Activated naive CD8-positive, alpha-beta T cell treated with anti-CD3 and anti-CD28 coated beads for 36 hours (primary cell): ENCODE measurements around the gene IQCM. TPM values are rescaled to one million over a fixed set of nuclear protein-coding genes. Genes with fewer than 3 reads are reported as not detected.
"Not testable (repeated sequence)": the region's sequence is repeated elsewhere in the genome, so short reads cannot be mapped to it uniquely, and the experiment has no call there.

Source experiments
- DNase-seq: peaks from one replicate; pipeline ENCODE4 v3.0.0; 2021
- H3K27ac Mint-ChIP-seq: one replicate; pipeline ENCODE4 v1.8.0; 2022; ENCODE audit warnings: mild to moderate bottlenecking, moderate library complexity, mixed read lengths
- H3K27me3 Mint-ChIP-seq: one replicate; pipeline ENCODE4 v1.8.0; 2022; ENCODE audit warnings: mild to moderate bottlenecking, mixed read lengths
- H3K36me3 Mint-ChIP-seq: one replicate; pipeline ENCODE4 v1.8.0; 2021; ENCODE audit warnings: mild to moderate bottlenecking, mixed read lengths
- H3K4me1 Mint-ChIP-seq: one replicate; pipeline ENCODE4 v1.8.0; 2021; ENCODE audit warnings: mixed read lengths
- H3K4me3 Mint-ChIP-seq: one replicate; pipeline ENCODE4 v1.8.0; 2022; ENCODE audit warnings: mild to moderate bottlenecking, moderate library complexity, mixed read lengths
- H3K9me3 Mint-ChIP-seq: one replicate; pipeline ENCODE4 v1.8.0; 2022; ENCODE audit warnings: mixed read lengths
- total RNA-seq, 2 experiments: library from RNA; stranded (reverse); gene quantifications; one replicate each; pipeline ENCODE4 v1.2.3, GENCODE V29; 2021

Gene IQCM
- total RNA-seq, 2 experiments from 2014 or later: not detected

DNA sequence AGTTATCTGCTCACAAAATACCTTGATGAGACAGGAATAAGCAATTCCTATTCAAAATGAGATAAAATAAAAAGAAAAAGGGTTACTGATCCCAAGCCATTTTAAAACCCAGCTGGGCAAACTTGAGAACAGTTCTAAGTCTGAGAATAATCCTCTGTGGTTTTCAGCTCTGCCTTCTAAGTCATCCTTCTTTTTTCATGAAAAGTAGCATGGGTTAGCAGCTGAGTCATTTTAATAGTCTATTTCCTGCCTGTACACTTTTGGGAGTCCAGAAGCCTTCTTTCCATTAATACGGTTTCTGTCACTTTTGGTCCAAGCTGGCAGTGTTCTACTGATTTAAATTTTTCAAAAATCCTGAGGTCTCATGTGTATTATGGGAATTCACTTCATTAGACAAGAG is 374.3 kb downstream of the IQCM start:
- Mint-ChIP-seq H3K36me3 (no peaks in the 10 kb centered on the region), H3K27me3 (no peaks in the 10 kb centered on the region), H3K27ac (no peak overlapping the region), H3K9me3 (no peaks in the 10 kb centered on the region), H3K4me3 (no peak overlapping the region), H3K4me1 (no peaks in the 10 kb centered on the region)
- DNase-seq: no peak

- Mint-ChIP-seq H3K36me3 (no peaks in the 10 kb centered on the region), H3K4me3 (no peak overlapping the region), H3K9me3 (no peaks in the 10 kb centered on the region), H3K27me3 (no peaks in the 10 kb centered on the region), H3K27ac (no peak overlapping the region), H3K4me1 (no peaks in the 10 kb centered on the region)
- DNase-seq: no peak
These were observed 389.2 kb downstream of the IQCM start for GRCh38 chr4:149426461-149426860.

GRCh38 chr4:149409555-149409962 is 406.1 kb downstream of the IQCM start:
- no peak overlapping the region for H3K27ac Mint-ChIP-seq

GRCh38 chr4:149409146-149409545 is 406.5 kb downstream of the IQCM start:
- no peak for DNase-seq
- Mint-ChIP-seq H3K9me3 (peaks cover 2% of the 10 kb centered on the region), H3K27ac (no peak overlapping the region), H3K4me3 (no peak overlapping the region), H3K36me3 (no peaks in the 10 kb centered on the region), H3K27me3 (no peaks in the 10 kb centered on the region), H3K4me1 (no peaks in the 10 kb centered on the region)

More at GRCh38 chr4:149409555-149409962, 406.1 kb downstream of the IQCM start:
- no peak for DNase-seq
- Mint-ChIP-seq H3K4me1 (no peaks in the 10 kb centered on the region), H3K9me3 (peaks cover 2% of the 10 kb centered on the region), H3K27me3 (no peaks in the 10 kb centered on the region), H3K36me3 (no peaks in the 10 kb centered on the region), H3K4me3 (no peak overlapping the region)

- Mint-ChIP-seq H3K4me3 (no peak overlapping the region), H3K9me3 (peaks cover 2% of the 10 kb centered on the region), H3K27ac (no peak overlapping the region), H3K4me1 (no peaks in the 10 kb centered on the region), H3K27me3 (no peaks in the 10 kb centered on the region), H3K36me3 (no peaks in the 10 kb centered on the region)
- no peak for DNase-seq
These were observed 411.5 kb downstream of the IQCM start for GRCh38 chr4:149404143-149404542.

- H3K9me3 Mint-ChIP-seq: peaks cover 2% of the 10 kb centered on the region
- no peaks in the 10 kb centered on the region for H3K27me3 Mint-ChIP-seq
- DNase-seq: no peak
- no peak overlapping the region for H3K27ac Mint-ChIP-seq
- H3K36me3 Mint-ChIP-seq: no peaks in the 10 kb centered on the region
- no peaks in the 10 kb centered on the region for H3K4me1 Mint-ChIP-seq
- no peak overlapping the region for H3K4me3 Mint-ChIP-seq
These were observed 412.6 kb downstream of the IQCM start for GRCh38 chr4:149403081-149403480.

DNA sequence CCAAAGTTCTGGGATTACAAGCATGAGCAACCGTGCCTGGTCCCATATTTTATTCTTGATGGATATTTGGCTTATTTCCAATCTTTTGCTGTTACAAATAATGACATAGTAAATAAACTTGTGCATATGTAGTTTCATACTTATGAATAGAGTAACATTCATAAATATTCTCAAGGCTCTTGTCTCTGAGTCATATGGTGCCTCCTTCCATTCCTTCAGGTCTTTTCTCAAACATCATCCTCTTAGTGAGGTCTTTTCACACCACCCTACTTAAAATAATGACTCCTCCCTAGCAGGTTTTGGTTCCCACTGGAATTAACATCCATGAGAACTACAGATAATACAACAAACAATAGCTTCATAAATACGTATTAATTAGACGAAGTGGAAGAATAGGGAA is 416.6 kb downstream of the IQCM start:
- Mint-ChIP-seq H3K27me3 (no peaks in the 10 kb centered on the region), H3K4me1 (no peaks in the 10 kb centered on the region), H3K4me3 (no peak overlapping the region), H3K36me3 (no peaks in the 10 kb centered on the region), H3K27ac (no peak overlapping the region), H3K9me3 (no peaks in the 10 kb centered on the region)
- DNase-seq: no peak

DNA sequence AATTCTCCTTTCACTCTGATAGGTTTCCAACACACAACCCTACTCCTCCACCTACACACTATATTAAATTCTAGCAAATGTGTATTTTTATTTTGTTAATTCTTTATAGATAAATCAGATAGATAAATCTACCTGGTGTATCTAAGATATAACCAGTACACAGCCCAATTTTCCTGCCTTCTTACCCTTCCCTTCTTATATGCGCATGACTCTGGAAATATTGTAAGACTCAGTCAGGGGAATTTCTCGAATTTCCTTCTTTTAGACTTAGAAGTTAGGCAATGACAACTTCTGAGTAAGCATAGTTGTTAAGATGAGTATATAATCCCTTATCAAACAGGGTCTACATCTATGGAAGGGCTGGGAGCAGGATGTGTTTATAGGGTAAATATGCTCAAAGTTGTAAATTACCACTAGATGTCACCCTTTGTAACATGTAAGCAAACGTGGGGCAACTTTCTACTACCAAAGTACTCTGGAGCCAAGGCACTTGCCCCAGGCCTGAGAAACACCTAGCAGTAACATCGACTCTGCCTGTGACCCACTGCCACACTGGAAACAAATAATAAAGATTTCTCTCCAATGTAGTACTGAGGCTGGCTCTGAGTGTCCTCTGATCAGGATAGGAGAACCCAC is 444.7 kb downstream of the IQCM start:
- DNase-seq: no peak
- Mint-ChIP-seq H3K9me3 (no peaks in the 10 kb centered on the region), H3K4me3 (no peak overlapping the region), H3K27ac (no peak overlapping the region), H3K27me3 (no peaks in the 10 kb centered on the region), H3K4me1 (no peaks in the 10 kb centered on the region), H3K36me3 (no peaks in the 10 kb centered on the region)

- no peaks in the 10 kb centered on the region for H3K27me3 Mint-ChIP-seq
- H3K4me1 Mint-ChIP-seq: no peaks in the 10 kb centered on the region
- no peaks in the 10 kb centered on the region for H3K36me3 Mint-ChIP-seq
- no peak for DNase-seq
- no peak overlapping the region for H3K4me3 Mint-ChIP-seq
- H3K27ac Mint-ChIP-seq: no peak overlapping the region
- H3K9me3 Mint-ChIP-seq: no peaks in the 10 kb centered on the region
These were observed 445.6 kb downstream of the IQCM start for GRCh38 chr4:149370002-149370401.

DNA sequence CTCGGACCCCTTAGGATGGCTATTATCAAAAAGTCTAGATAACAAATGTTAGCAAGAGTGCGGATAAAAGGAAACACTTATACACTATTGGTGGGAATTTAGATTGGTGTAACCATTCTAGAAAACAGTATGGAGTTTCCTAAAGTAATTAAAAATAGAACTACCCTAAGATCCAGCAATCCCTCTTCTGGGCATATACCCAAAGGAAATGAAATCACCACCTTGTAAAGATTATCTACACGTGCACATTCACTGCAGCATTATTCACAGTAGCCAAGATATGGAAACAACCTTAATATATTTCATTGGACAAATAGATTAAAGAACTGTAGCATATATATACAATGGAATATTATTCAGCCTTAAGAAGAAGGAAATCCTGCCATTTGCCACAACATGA is 462.4 kb downstream of the IQCM start:
- Mint-ChIP-seq H3K4me1 (no peaks in the 10 kb centered on the region), H3K9me3 (peaks cover 12% of the 10 kb centered on the region), H3K4me3 (no peak overlapping the region), H3K36me3 (no peaks in the 10 kb centered on the region), H3K27me3 (no peaks in the 10 kb centered on the region), H3K27ac (no peak overlapping the region)
- DNase-seq: no peak

DNA sequence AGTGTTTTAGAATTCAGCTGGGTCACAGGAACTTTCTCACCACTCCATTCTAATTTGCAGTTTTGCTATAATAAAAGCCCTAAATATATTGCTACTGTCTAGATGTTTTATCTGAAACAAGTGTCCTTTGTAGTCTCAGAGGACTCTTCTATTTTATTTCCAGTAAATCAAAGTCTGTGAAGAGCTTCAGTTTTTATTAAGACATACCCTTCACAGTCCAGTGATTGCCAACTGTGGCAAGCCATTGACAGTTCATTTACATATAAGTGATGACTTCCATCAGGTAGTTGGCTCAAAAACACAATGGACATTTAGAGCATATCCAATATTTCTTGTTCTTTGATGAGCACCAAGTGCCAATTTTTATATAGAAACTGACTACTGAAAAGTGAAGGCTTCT is 466.1 kb downstream of the IQCM start:
- Mint-ChIP-seq H3K36me3 (no peaks in the 10 kb centered on the region), H3K9me3 (peaks cover 3% of the 10 kb centered on the region), H3K27me3 (no peaks in the 10 kb centered on the region), H3K27ac (no peak overlapping the region), H3K4me3 (no peak overlapping the region), H3K4me1 (no peaks in the 10 kb centered on the region)
- no peak for DNase-seq

DNA sequence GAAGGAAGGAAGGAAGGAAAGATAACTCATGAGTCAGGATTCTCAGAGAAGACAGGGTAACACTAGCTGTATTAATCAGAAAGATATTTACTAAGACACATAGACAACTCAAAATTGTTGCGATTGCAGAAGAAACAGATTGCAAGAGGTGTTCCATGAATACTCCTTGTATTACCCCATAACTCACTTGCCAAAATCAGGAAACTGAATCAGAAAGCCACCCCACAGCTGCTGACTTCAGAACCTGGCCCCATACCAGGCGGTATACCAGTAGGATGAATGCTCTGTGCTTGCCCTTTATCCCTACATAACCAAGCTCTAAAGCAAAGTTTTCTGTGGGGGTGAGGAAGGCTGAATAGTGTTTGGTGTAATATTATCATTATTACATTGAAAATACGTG is 468.5 kb downstream of the IQCM start:
- DNase-seq: no peak
- H3K9me3 Mint-ChIP-seq: no peaks in the 10 kb centered on the region
- no peak overlapping the region for H3K27ac Mint-ChIP-seq
- no peak overlapping the region for H3K4me3 Mint-ChIP-seq
- H3K27me3 Mint-ChIP-seq: no peaks in the 10 kb centered on the region
- H3K36me3 Mint-ChIP-seq: no peaks in the 10 kb centered on the region
- H3K4me1 Mint-ChIP-seq: no peaks in the 10 kb centered on the region

GRCh38 chr4:149345424-149345823 is 470.2 kb downstream of the IQCM start:
- Mint-ChIP-seq H3K9me3 (no peaks in the 10 kb centered on the region), H3K27ac (no peak overlapping the region), H3K27me3 (no peaks in the 10 kb centered on the region), H3K4me3 (no peak overlapping the region), H3K4me1 (no peaks in the 10 kb centered on the region), H3K36me3 (no peaks in the 10 kb centered on the region)
- no peak for DNase-seq

DNA sequence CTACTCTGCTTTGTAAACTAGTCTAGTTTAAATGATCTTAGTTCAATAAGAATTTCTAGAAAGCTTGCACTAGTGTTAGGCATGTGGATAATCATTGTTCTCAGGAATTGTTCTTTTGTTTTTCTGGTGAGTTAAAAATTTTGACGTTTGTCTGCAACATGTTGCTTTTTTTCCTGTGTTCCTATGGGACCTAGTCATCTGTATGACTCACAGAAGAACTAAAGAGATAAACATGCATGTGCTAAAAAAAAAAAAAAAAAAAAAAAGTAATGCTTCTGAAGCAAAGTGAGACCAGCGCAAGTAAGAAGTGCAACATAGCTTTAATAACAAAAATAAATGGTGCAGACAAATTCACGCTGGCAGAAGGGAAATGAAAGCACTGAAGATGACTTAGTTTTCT is 471.2 kb downstream of the IQCM start:
- no peaks in the 10 kb centered on the region for H3K9me3 Mint-ChIP-seq
- DNase-seq: no peak
- no peak overlapping the region for H3K27ac Mint-ChIP-seq
- H3K4me1 Mint-ChIP-seq: no peaks in the 10 kb centered on the region
- H3K36me3 Mint-ChIP-seq: no peaks in the 10 kb centered on the region
- no peaks in the 10 kb centered on the region for H3K27me3 Mint-ChIP-seq
- no peak overlapping the region for H3K4me3 Mint-ChIP-seq

DNA sequence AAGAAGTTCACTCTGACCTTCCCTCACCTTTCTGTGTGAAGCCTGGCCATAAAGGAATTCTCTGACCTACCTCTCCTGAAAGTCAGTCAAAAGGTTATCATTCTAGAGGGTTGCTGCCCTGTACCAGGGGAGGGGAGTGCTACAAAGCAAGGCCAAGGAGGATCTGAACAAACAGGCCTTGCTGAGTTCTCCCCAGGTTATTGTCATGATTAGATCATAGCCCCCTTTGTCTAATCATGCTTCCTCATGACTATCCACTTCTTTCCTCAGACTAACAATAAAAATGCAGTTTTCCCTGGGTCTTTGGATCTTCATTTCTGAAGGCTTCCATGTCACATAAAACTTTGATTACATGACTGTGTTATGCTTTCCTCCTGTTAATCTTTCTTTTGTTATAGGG is 472.0 kb downstream of the IQCM start:
- H3K4me3 Mint-ChIP-seq: no peak overlapping the region
- DNase-seq: no peak

GRCh38 chr4:149341117-149341516 is 474.5 kb downstream of the IQCM start:
- not testable (repeated sequence) for H3K4me3 Mint-ChIP-seq, DNase-seq, H3K27ac Mint-ChIP-seq, H3K9me3 Mint-ChIP-seq, H3K27me3 Mint-ChIP-seq, H3K4me1 Mint-ChIP-seq, H3K36me3 Mint-ChIP-seq

More for the DNA sequence above, 472.0 kb downstream of the IQCM start:
- Mint-ChIP-seq H3K9me3 (no peaks in the 10 kb centered on the region), H3K27ac (no peak overlapping the region), H3K36me3 (no peaks in the 10 kb centered on the region), H3K4me1 (no peaks in the 10 kb centered on the region), H3K27me3 (no peaks in the 10 kb centered on the region)
